HG02798 (cell line): ENCODE measurements around the gene PRKG1.
A peak's percentile ranks its signal among the peaks of the same experiment; 100 is the strongest.
"Not testable (repeated sequence)": the region's sequence is repeated elsewhere in the genome, so short reads cannot be mapped to it uniquely, and the experiment has no call there.

Source experiments
- ATAC-seq: cut with Tn5 transposase; IDR thresholded peaks from one replicate; pipeline ENCODE4 v1.9.1; 2021; ENCODE audit warnings: mild to moderate bottlenecking; ENCODE audit not compliant: unreplicated experiment, poor library complexity

The PRKG1 gene

GRCh38 chr10:52194716-52195115 lies 1120.4 kb downstream of the PRKG1 start:
- no peak for ATAC-seq

GRCh38 chr10:52197098-52197497 lies 1122.8 kb downstream of the PRKG1 start:
- no peak for ATAC-seq

- no peak for ATAC-seq
These were observed 1124.3 kb downstream of the PRKG1 start for GRCh38 chr10:52198540-52198939.

- not testable (repeated sequence) for ATAC-seq
These were observed 1130.6 kb downstream of the PRKG1 start for GRCh38 chr10:52204906-52205305.

GRCh38 chr10:52208365-52208764 lies 1134.1 kb downstream of the PRKG1 start:
- ATAC-seq, result no peak

GRCh38 chr10:52210161-52210560 lies 1135.9 kb downstream of the PRKG1 start:
- ATAC-seq, result no peak

- no peak for ATAC-seq
These were observed 1137.8 kb downstream of the PRKG1 start for GRCh38 chr10:52212062-52212461.

GRCh38 chr10:52212802-52213201 lies 1138.5 kb downstream of the PRKG1 start:
- ATAC-seq, result no peak

- no peak for ATAC-seq
These were observed 1139.0 kb downstream of the PRKG1 start for GRCh38 chr10:52213321-52213752.

- ATAC-seq, result peak; percentile 89
These were observed 1141.6 kb downstream of the PRKG1 start for GRCh38 chr10:52215745-52216361.

GRCh38 chr10:52216852-52217251 lies 1142.6 kb downstream of the PRKG1 start:
- peak; percentile 51 for ATAC-seq

- ATAC-seq, result no peak
These were observed 1143.2 kb downstream of the PRKG1 start for GRCh38 chr10:52217531-52217930.

GRCh38 chr10:52220947-52221346 lies 1146.7 kb downstream of the PRKG1 start:
- ATAC-seq, result no peak

- no peak for ATAC-seq
These were observed 1147.6 kb downstream of the PRKG1 start for GRCh38 chr10:52221923-52222322.

- ATAC-seq, result no peak
These were observed 1152.0 kb downstream of the PRKG1 start for GRCh38 chr10:52226197-52226847.

GRCh38 chr10:52228556-52228955 lies 1154.3 kb downstream of the PRKG1 start:
- ATAC-seq, result no peak

- ATAC-seq, result no peak
These were observed 1155.1 kb downstream of the PRKG1 start for GRCh38 chr10:52229291-52229931.

GRCh38 chr10:52232561-52233350 lies 1158.5 kb downstream of the PRKG1 start:
- ATAC-seq, result peak; percentile 85

- not testable (repeated sequence) for ATAC-seq
These were observed 1159.2 kb downstream of the PRKG1 start for GRCh38 chr10:52233351-52233991.

- ATAC-seq, result no peak
These were observed 1165.5 kb downstream of the PRKG1 start for GRCh38 chr10:52239771-52240170.
